HG03175 (cell line): ENCODE measurements around the gene ACR.
"Not testable (repeated sequence)": the region's sequence is repeated elsewhere in the genome, so short reads cannot be mapped to it uniquely, and the experiment has no call there.

Experiments
- ATAC-seq: cut with Tn5 transposase; IDR thresholded peaks from one replicate; pipeline ENCODE4 v1.9.1; 2021; ENCODE audit warnings: mild to moderate bottlenecking, moderate library complexity; ENCODE audit not compliant: unreplicated experiment

The ACR gene

DNA sequence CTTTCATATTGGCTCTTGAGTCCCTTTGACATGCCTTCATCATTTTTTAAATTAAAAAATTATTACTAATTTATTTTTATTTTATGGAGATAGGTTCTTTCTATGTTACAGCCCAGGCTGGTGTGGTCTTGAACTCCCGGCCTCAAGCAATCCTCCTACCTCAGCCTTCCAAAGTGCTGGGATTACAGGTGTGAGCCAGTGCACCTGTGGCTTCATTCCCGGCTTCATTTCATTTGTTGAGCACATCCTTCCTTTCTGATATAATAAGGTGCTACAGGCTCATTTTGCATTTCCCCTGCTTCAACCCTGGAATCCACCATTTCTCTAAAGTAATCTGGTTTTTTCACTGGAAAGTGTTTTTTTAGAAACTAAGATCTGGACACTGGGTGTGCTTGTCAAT is 23.8 kb downstream of the ACR start:
- ATAC-seq = not testable (repeated sequence)

DNA sequence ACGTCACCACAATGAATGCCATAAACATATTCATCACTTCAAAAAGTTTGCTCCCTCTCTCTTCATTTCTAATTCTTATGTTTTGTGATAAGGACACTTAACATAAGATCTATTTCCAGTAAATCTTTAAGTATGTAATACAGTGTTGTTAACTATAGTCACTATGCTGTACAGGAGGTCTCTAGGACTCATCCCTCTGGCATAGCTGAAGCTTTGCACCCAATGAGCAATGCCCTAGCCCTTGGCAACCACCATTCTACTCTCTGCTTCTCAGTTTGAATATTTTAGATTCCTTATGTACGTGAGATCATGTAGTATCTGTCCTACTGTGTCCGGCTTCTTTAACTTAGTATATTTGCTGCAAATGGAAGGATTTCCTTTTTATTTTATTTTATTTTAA is 26.3 kb downstream of the ACR start:
- not testable (repeated sequence) for ATAC-seq

GRCh38 chr22:50775132-50775531 is 37.1 kb downstream of the ACR start:
- not testable (repeated sequence) for ATAC-seq

DNA sequence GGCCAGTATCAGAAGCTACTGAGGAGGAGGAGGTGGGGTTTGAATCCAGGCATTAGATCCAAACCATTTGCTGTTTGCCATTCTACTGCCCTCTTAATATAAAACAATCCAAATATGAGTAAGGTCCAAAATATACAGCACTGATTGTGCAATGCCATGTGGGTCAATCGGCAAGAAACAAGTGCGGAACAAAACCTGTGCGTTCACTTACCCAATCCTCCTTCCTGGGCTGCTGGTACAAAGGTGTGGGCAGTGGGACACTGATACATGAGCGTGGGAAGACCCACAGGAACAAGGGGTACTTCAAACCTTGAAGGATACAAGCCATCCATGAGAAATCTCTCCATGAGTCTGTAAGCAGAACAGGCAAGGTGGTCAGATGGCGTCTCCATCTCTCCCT is 39.6 kb downstream of the ACR start:
- not testable (repeated sequence) for ATAC-seq

- not testable (repeated sequence) for ATAC-seq
These were observed 42.2 kb downstream of the ACR start for GRCh38 chr22:50780244-50780643.

GRCh38 chr22:50782253-50782652 is 44.2 kb downstream of the ACR start:
- not testable (repeated sequence) for ATAC-seq

- ATAC-seq = peak; percentile 94
These were observed 45.3 kb downstream of the ACR start, which contains the start of gene RABL2B for GRCh38 chr22:50783033-50783879. Gene RABL2B, minus strand, starts transcription at chr22:50783636. Its CDS starts 1,342 bp downstream, at chr22:50782294.

DNA sequence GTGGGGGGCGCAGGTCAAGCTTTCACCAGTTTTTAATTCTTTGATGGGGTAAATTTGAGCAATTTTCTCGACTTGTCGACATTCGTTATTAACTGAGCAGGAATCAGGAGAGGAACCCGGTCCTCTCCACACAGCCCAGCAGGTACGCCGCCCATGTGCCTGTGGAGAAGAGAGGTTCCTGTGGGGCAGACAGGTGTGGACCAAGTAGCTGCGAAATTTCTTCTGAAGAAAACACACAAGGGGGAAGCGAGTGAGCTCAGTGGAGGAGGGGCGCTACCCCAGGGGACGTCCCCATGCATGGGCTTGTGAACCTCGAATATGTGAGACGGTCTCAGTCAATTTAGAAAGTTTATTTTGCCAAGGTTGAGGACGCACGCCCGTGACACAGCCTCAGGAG is 45.9 kb downstream of the ACR start:
- peak; percentile 13 for ATAC-seq

- ATAC-seq = not testable (repeated sequence)
These were observed 47.3 kb downstream of the ACR start for GRCh38 chr22:50785289-50785688.

GRCh38 chr22:50786936-50787335 is 48.9 kb downstream of the ACR start:
- not testable (repeated sequence) for ATAC-seq
